ENCODE data around the gene SRRM3.
"Not testable (repeated sequence)": the region's sequence is repeated elsewhere in the genome, so short reads cannot be mapped to it uniquely, and the experiment has no call there.

Gene SRRM3

GRCh38 chr7:76292911-76293310 lies 91.2 kb downstream of the SRRM3 start:
- DNase-seq: not testable (repeated sequence)

GRCh38 chr7:76293407-76293901 lies 91.8 kb downstream of the SRRM3 start:
- no peak for DNase-seq

- peak; percentile 85 to 86 for DNase-seq
These were observed 92.8 kb downstream of the SRRM3 start for GRCh38 chr7:76294344-76295024.

GRCh38 chr7:76296743-76297740 lies 95.3 kb downstream of the SRRM3 start:
- peak in 1 of 2 donors; percentile 29 for DNase-seq

- no peak for DNase-seq
These were observed 98.6 kb downstream of the SRRM3 start for GRCh38 chr7:76300166-76300731.

- DNase-seq: no peak
These were observed 99.3 kb downstream of the SRRM3 start for GRCh38 chr7:76301000-76301399.

GRCh38 chr7:76302347-76303201 lies 100.9 kb downstream of the SRRM3 start, which contains the start of gene HSPB1:
Gene HSPB1, plus strand, starts transcription at chr7:76302673. Its CDS starts 40 bp downstream, at chr7:76302713.
- DNase-seq: peak; percentile 84 to 88

- peak; percentile 88 to 91 for DNase-seq
These were observed 101.8 kb downstream of the SRRM3 start for GRCh38 chr7:76303202-76304147.

- DNase-seq: no peak
These were observed 103.2 kb downstream of the SRRM3 start for GRCh38 chr7:76304888-76305375.

GRCh38 chr7:76308874-76309273 lies 107.2 kb downstream of the SRRM3 start:
- not testable (repeated sequence) for DNase-seq

GRCh38 chr7:76309341-76310101 lies 107.8 kb downstream of the SRRM3 start:
- DNase-seq: not testable (repeated sequence)

- DNase-seq: no peak
These were observed 108.6 kb downstream of the SRRM3 start for GRCh38 chr7:76310102-76310957.

- DNase-seq: not testable (repeated sequence)
These were observed 110.1 kb downstream of the SRRM3 start for GRCh38 chr7:76311838-76312237.

GRCh38 chr7:76314042-76314721 lies 112.5 kb downstream of the SRRM3 start:
- peak; percentile 95 to 97 for DNase-seq

- DNase-seq: not testable (repeated sequence)
These were observed 113.0 kb downstream of the SRRM3 start for GRCh38 chr7:76314740-76315139.

GRCh38 chr7:76315364-76315763 lies 113.7 kb downstream of the SRRM3 start:
- DNase-seq: peak; percentile 60 to 68

- no peak for DNase-seq
These were observed 115.5 kb downstream of the SRRM3 start for GRCh38 chr7:76316984-76317781.
